Right atrium auricular region (tissue), 2 donors: ENCODE results near the gene FBXO31. TPM values are rescaled to one million over a fixed set of nuclear protein-coding genes. Genes with fewer than 3 reads are reported as not detected.

Experiments used
- DNase-seq: peaks from one replicate; pipeline ENCODE4 v3.0.0-alpha.2; 2019; ENCODE audit warnings: low spot score
- H3K27ac ChIP-seq, 2 donors: fragments of 200-600 bp; sonication (generic); 1 replicate in 1 of 2; 2 replicates in 1 of 2; pipeline ENCODE4 v1.5.1; 2016 to 2019
- H3K27me3 ChIP-seq, 2 donors: fragments of 200-600 bp; sonication (generic); one replicate each; pipeline versions ENCODE4 v1.5.1 to v1.6.0; 2017 to 2019
- H3K36me3 ChIP-seq: fragments of 200-600 bp; sonication (generic); one replicate; pipeline ENCODE4 v1.5.1; 2016
- H3K4me1 ChIP-seq, 2 donors: fragments of 200-600 bp; sonication (generic); one replicate each; pipeline versions ENCODE4 v1.5.1 to v1.6.0; 2017 to 2019
- H3K4me3 ChIP-seq, 2 donors: fragments of 200-600 bp; sonication (generic); 1 replicate in 1 of 2; 2 replicates in 1 of 2; pipeline ENCODE4 v1.5.1; 2017 to 2019; ENCODE audit warnings: mild to moderate bottlenecking in 1 of 2, moderate library complexity in 1 of 2
- H3K9me3 ChIP-seq, 2 donors: fragments of 200-600 bp; sonication (generic); one replicate each; pipeline ENCODE4 v1.5.1; 2019
- CTCF ChIP-seq, 2 donors: fragments of 200-600 bp; sonication (generic); IDR thresholded peaks; one replicate each; pipeline ENCODE4 v1.5.1; 2019; ENCODE audit warnings: antibody characterized with exemption in 2 of 2
- total RNA-seq, 2 donors: library from RNA; depleted of rRNA; stranded (reverse); fragments of >200 nt; gene quantifications; one replicate each; pipeline ENCODE4 v1.1.0, GENCODE V29; 2016

FBXO31 gene
- total RNA-seq, 2 donors from 2014 or later = 39.3 to 53.1 TPM

DNA sequence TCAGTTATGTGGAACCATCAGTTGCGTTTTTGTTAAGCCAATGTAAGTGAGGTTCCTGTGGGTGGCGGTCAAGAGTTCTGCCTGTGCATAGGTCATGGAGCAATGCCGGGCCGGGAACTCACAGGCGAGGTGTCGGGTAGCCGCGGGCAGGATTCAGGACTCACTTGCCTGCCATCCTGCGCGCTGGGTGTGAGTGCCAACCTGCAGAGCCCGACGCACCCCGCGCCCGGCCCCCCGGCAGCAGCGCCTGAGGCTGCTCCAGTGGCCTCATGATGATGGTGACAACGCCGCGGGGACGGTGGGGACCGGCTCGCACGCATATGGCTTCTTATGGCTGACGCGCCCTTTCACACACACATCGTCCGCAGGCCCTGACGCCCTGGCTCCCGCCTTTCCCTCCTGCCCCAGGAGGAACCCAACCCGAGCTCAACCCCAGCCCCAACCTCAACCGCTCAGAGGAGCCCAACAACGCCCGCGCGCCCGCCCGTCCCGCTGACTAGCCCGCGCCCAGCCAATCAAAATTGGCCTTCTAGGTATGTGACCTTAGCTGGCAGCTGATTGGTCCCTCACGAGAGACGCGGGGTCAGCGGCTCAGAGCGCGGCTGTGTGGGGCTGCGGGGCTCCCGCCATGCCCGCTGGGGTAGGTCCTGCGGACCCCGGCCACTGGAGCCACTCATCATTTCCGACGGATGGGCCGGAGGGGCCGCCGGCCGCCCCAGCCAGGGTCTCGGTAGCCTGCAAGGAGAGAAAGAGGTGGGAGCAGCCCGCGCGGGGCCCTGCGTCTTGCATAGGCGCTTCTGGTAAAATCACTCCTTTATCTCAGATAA is 66.4 kb downstream of the FBXO31 start, which contains the start of gene C16orf95:
Gene C16orf95 (minus strand): TSS at position 470 of the 827 bp plus-strand sequence. CDS start 150 bp downstream, at position 320.
- DNase-seq = peak; percentile 98
- H3K36me3 ChIP-seq = no peaks in the 10 kb centered on the region
- no peaks in the 10 kb centered on the region for H3K27me3 ChIP-seq
- H3K4me3 ChIP-seq = peak within 1 kb of the TSS; percentile 64 to 94
- peaks cover 0 to 7% of the 10 kb centered on the region in 2 donors for H3K4me1 ChIP-seq
- no peaks in the 10 kb centered on the region for H3K9me3 ChIP-seq
- TF ChIP-seq CTCF (IDR thresholded peaks at IDR 0.05) = peak; percentile 54 to 75
- peak within 1 kb of the TSS; percentile 94 to 98 for H3K27ac ChIP-seq

DNA sequence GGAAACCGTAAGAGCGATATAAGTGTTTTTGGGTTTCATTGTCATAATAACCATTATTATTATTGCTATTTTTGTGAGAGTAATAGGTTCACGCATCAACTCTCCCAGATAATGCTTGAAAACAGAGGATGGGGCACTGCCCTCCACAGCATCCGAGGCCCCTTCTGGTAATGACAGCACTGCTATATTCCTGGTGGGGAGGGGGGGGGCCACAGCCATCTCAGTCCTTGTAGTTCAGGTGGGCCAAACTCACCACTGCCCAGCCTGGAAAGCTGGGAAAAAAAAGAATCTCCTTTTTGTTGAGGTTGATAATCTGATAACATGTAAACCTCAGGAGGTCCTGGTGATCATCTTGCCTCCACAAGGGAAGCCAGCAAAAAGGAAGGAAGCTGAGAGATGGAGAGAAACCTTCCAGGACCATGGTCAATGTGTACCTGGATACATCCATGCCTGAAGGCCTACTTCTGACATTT is 67.1 kb downstream of the FBXO31 start:
- DNase-seq = no peak

GRCh38 chr16:87314990-87315420 is 68.6 kb downstream of the FBXO31 start:
- Histone ChIP-seq H3K9me3 (no peaks in the 10 kb centered on the region), H3K27me3 (no peaks in the 10 kb centered on the region), H3K4me1 (peaks cover 0 to 7% of the 10 kb centered on the region in 2 donors), H3K27ac (no peak overlapping the region), H3K4me3 (no peak overlapping the region), H3K36me3 (no peaks in the 10 kb centered on the region)
- TF ChIP-seq CTCF (IDR thresholded peaks at IDR 0.05) = no peak
- no peak for DNase-seq

More for the DNA sequence above, 67.1 kb downstream of the FBXO31 start:
- Histone ChIP-seq H3K27ac (peak overlapping the region; percentile 94 to 98), H3K4me1 (peaks cover 0 to 7% of the 10 kb centered on the region in 2 donors), H3K4me3 (peak overlapping the region; percentile 64 to 94), H3K27me3 (no peaks in the 10 kb centered on the region), H3K36me3 (no peaks in the 10 kb centered on the region), H3K9me3 (no peaks in the 10 kb centered on the region)
- no peak for TF ChIP-seq CTCF (IDR thresholded peaks at IDR 0.05)

GRCh38 chr16:87312008-87312407 is 71.6 kb downstream of the FBXO31 start:
- no peak for DNase-seq
- no peaks in the 10 kb centered on the region for H3K9me3 ChIP-seq
- no peak for TF ChIP-seq CTCF (IDR thresholded peaks at IDR 0.05)
- no peak overlapping the region for H3K27ac ChIP-seq
- H3K4me3 ChIP-seq = no peak overlapping the region
- no peaks in the 10 kb centered on the region for H3K27me3 ChIP-seq
- no peaks in the 10 kb centered on the region for H3K36me3 ChIP-seq
- H3K4me1 ChIP-seq = no peaks in the 10 kb centered on the region

DNA sequence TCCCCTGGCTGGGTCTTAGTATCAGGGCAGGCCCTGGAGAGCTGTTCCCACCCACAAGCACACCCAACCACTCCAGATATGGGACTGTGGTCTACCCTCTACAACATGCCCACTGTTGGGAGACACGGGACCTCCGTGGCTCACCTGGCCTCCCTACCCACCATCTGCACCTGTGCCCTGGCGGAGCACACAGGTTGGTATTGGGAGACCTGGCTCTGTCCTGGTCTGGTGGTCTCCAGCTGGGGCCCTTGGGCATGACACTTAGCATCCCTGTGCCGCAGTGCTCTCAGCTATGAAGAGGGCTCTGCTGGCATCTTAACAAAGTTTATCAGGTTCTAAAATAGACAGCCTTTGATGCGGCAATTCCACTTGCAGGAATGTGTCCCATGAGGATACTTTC is 72.2 kb downstream of the FBXO31 start:
- no peak for TF ChIP-seq CTCF (IDR thresholded peaks at IDR 0.05)
- Histone ChIP-seq H3K27me3 (no peaks in the 10 kb centered on the region), H3K36me3 (no peaks in the 10 kb centered on the region), H3K27ac (no peak overlapping the region), H3K9me3 (no peaks in the 10 kb centered on the region), H3K4me1 (no peaks in the 10 kb centered on the region), H3K4me3 (no peak overlapping the region)
- no peak for DNase-seq
